Gastroesophageal sphincter (tissue), 3 donors: Measurements from ENCODE around the gene EMILIN1.

Experiments
- POLR2A ChIP-seq, 2 donors: fragments of 450-650 bp; IDR thresholded peaks; one replicate each; pipeline ENCODE4 v1.6.1; 2017; ENCODE audit warnings: antibody characterized with exemption in 2 of 2, mild to moderate bottlenecking in 2 of 2, moderate library complexity in 1 of 2
- POLR2AphosphoS5 ChIP-seq: sonication (generic); formaldehyde crosslinking; IDR thresholded peaks from one replicate; pipeline ENCODE4 v1.6.1; 2017; ENCODE audit warnings: antibody characterized with exemption
- TF ChIP-seq, protein P1 (sequence below), 4 experiments: fragments of 200-600 bp in 2 of 4; fragments of 450-650 bp in 2 of 4; sonication (generic) in 1 of 4; IDR thresholded peaks; one replicate each; pipeline ENCODE4 v1.5.1; 2017 to 2019; ENCODE audit warnings: antibody characterized with exemption in 4 of 4, mild to moderate bottlenecking in 2 of 4, moderate library complexity in 2 of 4

DNA sequence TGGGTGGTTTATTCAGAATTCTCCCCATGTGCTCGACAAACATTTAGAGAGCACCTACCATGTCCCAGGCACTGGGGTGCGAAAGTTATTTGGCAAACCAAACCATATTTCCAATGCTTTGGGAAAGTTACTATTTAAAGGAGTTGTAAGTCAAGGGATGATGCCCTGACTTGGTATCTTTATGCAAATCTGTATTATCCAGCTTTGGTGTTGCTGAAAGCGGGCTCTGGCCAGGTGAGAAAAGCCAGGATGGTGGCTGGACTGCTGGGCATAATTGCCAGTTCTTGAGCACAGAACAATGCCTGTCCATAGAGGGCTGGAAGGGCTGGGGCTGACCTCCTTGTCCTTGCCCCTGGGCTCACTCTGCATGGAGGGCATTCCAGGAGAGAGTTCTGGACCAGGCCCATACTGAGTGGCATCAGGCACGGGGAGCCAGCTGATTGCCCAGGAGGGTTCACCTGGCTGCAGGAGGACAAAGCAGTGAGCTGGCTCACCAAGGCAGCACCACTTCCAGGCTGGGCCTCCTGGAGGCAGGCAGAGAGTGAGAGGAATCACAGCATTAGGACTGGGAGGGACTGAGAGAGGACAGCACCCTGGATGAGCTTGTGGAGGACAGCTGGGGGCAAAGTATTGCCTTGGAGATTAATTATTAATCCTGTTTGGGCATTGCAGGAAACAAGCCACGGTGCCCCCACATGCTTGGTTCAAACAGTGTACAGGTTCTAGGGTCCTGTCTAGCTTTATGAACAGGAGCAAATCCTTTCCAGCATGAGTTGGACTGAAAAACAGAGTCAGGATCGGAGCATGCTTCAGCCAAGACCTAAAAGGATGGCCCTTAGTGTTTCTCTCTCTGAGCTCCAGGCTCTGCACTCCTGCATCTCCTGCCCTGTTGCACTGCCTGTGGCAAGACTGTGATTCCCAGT lies 15.3 kb downstream of the EMILIN1 start:
- TF ChIP-seq, protein P1, sequence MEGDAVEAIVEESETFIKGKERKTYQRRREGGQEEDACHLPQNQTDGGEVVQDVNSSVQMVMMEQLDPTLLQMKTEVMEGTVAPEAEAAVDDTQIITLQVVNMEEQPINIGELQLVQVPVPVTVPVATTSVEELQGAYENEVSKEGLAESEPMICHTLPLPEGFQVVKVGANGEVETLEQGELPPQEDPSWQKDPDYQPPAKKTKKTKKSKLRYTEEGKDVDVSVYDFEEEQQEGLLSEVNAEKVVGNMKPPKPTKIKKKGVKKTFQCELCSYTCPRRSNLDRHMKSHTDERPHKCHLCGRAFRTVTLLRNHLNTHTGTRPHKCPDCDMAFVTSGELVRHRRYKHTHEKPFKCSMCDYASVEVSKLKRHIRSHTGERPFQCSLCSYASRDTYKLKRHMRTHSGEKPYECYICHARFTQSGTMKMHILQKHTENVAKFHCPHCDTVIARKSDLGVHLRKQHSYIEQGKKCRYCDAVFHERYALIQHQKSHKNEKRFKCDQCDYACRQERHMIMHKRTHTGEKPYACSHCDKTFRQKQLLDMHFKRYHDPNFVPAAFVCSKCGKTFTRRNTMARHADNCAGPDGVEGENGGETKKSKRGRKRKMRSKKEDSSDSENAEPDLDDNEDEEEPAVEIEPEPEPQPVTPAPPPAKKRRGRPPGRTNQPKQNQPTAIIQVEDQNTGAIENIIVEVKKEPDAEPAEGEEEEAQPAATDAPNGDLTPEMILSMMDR (IDR thresholded peaks at IDR 0.05) = no peak
- TF ChIP-seq POLR2AphosphoS5 = no peak
- TF ChIP-seq POLR2A (IDR thresholded peaks at IDR 0.05) = no peak
